Thyroid gland (tissue), 4 donors: ENCODE measurements around the gene PAF1. TPM values are rescaled to one million over a fixed set of nuclear protein-coding genes. Genes with fewer than 3 reads are reported as not detected.

Source experiments
- DNase-seq, 2 donors: peaks; one replicate each; pipeline ENCODE4 v3.0.0-alpha.2; 2019
- H3K27ac ChIP-seq, 3 donors: fragments of 200-600 bp; sonication (generic); 1 replicate in 2 of 3; 2 replicates in 1 of 3; pipeline ENCODE4 v1.5.1; 2016 to 2019; ENCODE audit warnings: mild to moderate bottlenecking in 1 of 3, moderate library complexity in 1 of 3
- H3K27me3 ChIP-seq: fragments of 200-600 bp; sonication (generic); one replicate; pipeline ENCODE4 v1.5.1; 2019
- H3K36me3 ChIP-seq, 2 donors: fragments of 200-600 bp; sonication (generic); one replicate each; pipeline ENCODE4 v1.5.1; 2016 to 2019
- H3K4me1 ChIP-seq, 2 donors: fragments of 200-600 bp; sonication (generic); one replicate each; pipeline ENCODE4 v1.5.1; 2017 to 2019
- H3K4me3 ChIP-seq, 3 donors: fragments of 200-600 bp; sonication (generic); replicated peaks in 1 of 3; 1 replicate in 2 of 3; 2 replicates in 1 of 3; pipeline ENCODE4 v1.5.1; 2016; ENCODE audit warnings: mild to moderate bottlenecking in 1 of 3
- H3K9me3 ChIP-seq: fragments of 200-600 bp; sonication (generic); one replicate; pipeline ENCODE4 v1.5.1; 2017
- POLR2A ChIP-seq, 2 donors: fragments of 450-650 bp; IDR thresholded peaks; one replicate each; pipeline ENCODE4 v1.6.1; 2017; ENCODE audit warnings: antibody characterized with exemption in 2 of 2, mild to moderate bottlenecking in 2 of 2, moderate library complexity in 1 of 2
- WGBS, 2 donors: methylation state at CpG; one replicate each; pipeline ENCODE4 v1.1.5; 2017; 5-methylcytosine and 5-hydroxymethylcytosine counted together
- intact Hi-C: fragments of 100-400 bp; cut with DNase I; formaldehyde crosslinking; loops from one replicate; pipeline ENCODE4 v1.15.1; 2023
- total RNA-seq, 4 donors: library from RNA; depleted of rRNA; stranded (reverse); fragments of >200 nt; gene quantifications; one replicate each; pipeline ENCODE4 v1.2.3, GENCODE V29; 2016
- TF ChIP-seq, protein P1 (sequence below), 6 experiments: fragments of 200-600 bp in 3 of 6; fragments of 450-650 bp in 3 of 6; sonication (generic) in 3 of 6; IDR thresholded peaks; one replicate each; pipeline ENCODE4 v1.5.1; 2016 to 2019; ENCODE audit warnings: antibody characterized with exemption in 6 of 6, mild to moderate bottlenecking in 2 of 6, inconsistent platforms in 1 of 6, moderate library complexity in 1 of 6

The PAF1 gene
- total RNA-seq, 4 donors from 2014 or later = 38.8 to 60.3 (median 50.8) TPM

DNA sequence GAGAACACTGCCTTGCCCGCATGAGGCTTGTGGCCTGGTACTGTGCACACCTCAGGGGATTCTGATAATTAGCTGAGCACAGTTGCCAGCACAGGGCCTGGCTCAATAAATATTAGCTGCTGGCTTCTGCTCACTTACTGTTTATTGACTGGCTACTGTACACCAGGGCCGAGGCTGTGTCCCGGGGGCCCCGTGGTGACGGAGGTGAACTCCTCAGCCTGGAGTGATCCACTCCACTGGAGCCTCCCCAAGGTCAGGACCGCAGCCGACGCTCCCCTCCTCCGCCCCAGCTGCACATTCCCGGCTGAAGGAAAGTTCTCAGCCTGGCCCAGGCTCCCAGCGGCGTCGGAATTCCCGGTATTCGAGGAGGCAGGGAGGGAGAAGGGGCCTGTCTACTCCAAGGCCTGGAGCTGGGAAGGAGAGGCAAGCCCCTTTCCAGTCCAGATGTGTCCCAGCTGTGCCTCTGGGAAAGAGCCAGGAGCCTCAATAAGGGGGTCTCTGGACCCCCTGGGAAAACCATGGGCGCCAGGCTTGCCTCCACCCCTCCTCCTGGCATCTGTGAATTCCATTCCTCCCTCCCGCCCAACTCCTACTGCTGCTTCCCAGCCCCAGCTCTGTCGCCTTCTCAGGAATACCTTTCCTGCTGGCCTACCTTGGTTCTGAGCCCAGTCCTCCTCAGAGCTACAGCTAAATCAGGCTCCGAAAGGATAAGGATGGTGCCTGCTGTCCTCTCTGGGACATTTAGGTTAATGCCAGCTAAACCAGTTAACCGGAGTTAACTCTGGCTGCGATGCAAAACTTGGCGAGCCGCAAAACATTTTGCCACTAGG, 37.6 kb upstream of the PAF1 start:
- Histone ChIP-seq H3K4me3 (no peak overlapping the region), H3K9me3 (no peaks in the 10 kb centered on the region), H3K27ac (peak overlapping the region in 2 of 3 donors; percentile 18 to 60), H3K4me1 (peaks cover 11 to 28% of the 10 kb centered on the region in 2 donors), H3K27me3 (no peaks in the 10 kb centered on the region), H3K36me3 (peaks cover 17 to 18% of the 10 kb centered on the region in 2 donors)
- intact Hi-C loops = no loop called here
- WGBS, 2 donors = 28 to 31% methylated on average over 17 to 20 of the region's 23 CpGs
- TF ChIP-seq POLR2A (IDR thresholded peaks at IDR 0.05) = no peak
- TF ChIP-seq, protein P1, sequence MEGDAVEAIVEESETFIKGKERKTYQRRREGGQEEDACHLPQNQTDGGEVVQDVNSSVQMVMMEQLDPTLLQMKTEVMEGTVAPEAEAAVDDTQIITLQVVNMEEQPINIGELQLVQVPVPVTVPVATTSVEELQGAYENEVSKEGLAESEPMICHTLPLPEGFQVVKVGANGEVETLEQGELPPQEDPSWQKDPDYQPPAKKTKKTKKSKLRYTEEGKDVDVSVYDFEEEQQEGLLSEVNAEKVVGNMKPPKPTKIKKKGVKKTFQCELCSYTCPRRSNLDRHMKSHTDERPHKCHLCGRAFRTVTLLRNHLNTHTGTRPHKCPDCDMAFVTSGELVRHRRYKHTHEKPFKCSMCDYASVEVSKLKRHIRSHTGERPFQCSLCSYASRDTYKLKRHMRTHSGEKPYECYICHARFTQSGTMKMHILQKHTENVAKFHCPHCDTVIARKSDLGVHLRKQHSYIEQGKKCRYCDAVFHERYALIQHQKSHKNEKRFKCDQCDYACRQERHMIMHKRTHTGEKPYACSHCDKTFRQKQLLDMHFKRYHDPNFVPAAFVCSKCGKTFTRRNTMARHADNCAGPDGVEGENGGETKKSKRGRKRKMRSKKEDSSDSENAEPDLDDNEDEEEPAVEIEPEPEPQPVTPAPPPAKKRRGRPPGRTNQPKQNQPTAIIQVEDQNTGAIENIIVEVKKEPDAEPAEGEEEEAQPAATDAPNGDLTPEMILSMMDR (IDR thresholded peaks at IDR 0.05) = no peak
- DNase-seq = peak; percentile 33 to 39

DNA sequence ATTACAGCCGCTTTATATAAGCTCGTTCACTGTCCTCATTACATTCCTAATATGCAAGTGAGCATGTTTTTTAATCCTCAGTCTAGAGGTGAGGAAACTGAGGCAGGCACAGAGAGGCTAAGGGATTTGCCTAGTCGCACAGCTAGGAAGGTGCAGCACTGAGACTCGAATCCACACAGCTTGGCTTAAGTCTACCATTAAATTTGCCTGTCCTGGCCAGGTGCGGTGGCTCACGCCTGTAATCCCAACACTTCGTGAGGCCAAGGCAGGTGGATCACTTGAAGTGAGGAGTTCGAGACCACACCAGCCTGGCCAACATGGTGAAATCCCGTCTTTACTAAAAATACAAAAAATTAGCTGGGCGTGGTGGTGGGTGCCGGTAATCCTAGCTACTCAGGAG, 36.8 kb upstream of the PAF1 start:
- H3K4me1 ChIP-seq = peaks cover 11 to 28% of the 10 kb centered on the region in 2 donors
- no peak overlapping the region for H3K27ac ChIP-seq
- no peaks in the 10 kb centered on the region for H3K27me3 ChIP-seq
- intact Hi-C loops = no loop called here
- WGBS, 2 donors = 94 to 98% methylated on average over 11 of the region's 11 CpGs
- no peak for TF ChIP-seq POLR2A (IDR thresholded peaks at IDR 0.05)
- TF ChIP-seq, protein P1 (IDR thresholded peaks at IDR 0.05) = no peak
- no peak overlapping the region for H3K4me3 ChIP-seq
- H3K36me3 ChIP-seq = peaks cover 9 to 11% of the 10 kb centered on the region in 2 donors
- H3K9me3 ChIP-seq = no peaks in the 10 kb centered on the region
- no peak for DNase-seq

DNA sequence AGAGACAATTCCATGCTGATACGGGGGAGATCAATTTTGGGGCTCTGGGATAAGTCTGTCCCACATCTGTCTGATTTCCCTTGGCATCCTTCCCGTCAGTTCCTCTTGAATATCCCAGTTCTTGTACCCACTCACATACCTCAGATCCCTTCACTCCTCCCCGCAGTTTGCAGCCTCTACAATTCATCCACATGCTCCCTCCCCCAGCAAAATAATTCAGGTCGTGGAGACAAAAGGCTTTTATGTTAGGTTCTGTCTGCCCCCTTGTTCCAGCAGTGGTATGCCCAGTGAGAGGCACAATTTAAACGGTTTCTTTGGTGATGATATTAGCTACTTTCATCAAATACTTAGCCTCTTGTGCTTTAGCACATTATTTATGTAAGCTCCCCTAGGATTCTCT, 35.3 kb upstream of the PAF1 start:
- Histone ChIP-seq H3K36me3 (peaks cover 0 to 5% of the 10 kb centered on the region in 2 donors), H3K4me1 (peaks cover 11 to 22% of the 10 kb centered on the region in 2 donors), H3K27ac (no peak overlapping the region), H3K4me3 (no peak overlapping the region), H3K27me3 (no peaks in the 10 kb centered on the region), H3K9me3 (no peaks in the 10 kb centered on the region)
- no peak for DNase-seq
- intact Hi-C loops = no loop called here
- 65 to 66% methylated on average over 5 of the region's 5 CpGs for WGBS, 2 donors
- TF ChIP-seq POLR2A (IDR thresholded peaks at IDR 0.05) = no peak
- TF ChIP-seq, protein P1 (IDR thresholded peaks at IDR 0.05) = no peak

DNA sequence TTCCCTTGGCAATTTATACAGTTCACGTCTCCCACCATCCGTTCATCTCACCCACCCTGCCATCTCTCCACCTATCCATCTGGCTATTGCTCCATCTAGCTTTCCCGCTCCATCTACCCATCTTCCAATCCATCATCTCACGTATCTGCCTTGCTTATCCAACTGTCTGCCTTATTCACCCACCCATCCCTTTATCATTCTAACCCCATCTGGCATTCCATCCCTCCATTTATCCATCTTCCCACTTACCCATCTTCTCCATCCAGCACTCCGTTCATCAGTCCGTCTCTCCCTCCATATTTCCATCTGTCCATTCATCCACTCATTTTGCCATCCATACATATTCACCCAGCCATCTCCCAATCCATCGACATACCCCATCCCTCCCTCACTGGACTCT, 34.8 kb upstream of the PAF1 start:
- Histone ChIP-seq H3K27ac (no peak overlapping the region), H3K4me3 (no peak overlapping the region), H3K4me1 (peaks cover 7 to 17% of the 10 kb centered on the region in 2 donors), H3K36me3 (peaks cover 0 to 5% of the 10 kb centered on the region in 2 donors), H3K27me3 (no peaks in the 10 kb centered on the region), H3K9me3 (no peaks in the 10 kb centered on the region)
- intact Hi-C loops = no loop called here
- TF ChIP-seq, protein P1 (IDR thresholded peaks at IDR 0.05) = no peak
- no peak for TF ChIP-seq POLR2A (IDR thresholded peaks at IDR 0.05)
- 89 to 93% methylated on average over 7 of the region's 7 CpGs for WGBS, 2 donors
- DNase-seq = no peak

DNA sequence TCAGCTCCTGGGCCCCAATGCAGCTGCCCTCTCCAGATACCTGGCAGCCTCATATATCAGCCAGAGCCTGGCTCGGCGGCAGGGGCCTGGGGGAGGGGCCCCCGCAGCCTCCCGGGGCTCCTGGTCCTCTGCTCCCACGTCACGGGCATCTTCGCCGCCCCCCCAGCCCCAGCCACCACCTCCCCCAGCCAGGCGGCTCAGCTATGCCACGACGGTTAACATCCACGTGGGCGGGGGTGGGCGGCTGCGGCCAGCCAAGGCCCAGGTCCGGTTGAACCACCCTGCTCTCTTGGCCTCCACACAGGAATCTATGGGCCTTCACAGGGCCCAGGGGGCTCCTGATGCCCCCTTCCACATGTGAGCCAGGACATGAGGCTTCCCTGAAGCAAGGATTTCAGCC, 34.0 kb upstream of the PAF1 start:
- Histone ChIP-seq H3K4me3 (no peak overlapping the region), H3K27ac (no peak overlapping the region), H3K27me3 (no peaks in the 10 kb centered on the region), H3K36me3 (peaks cover 2 to 5% of the 10 kb centered on the region in 2 donors), H3K4me1 (peaks cover 6 to 13% of the 10 kb centered on the region in 2 donors), H3K9me3 (no peaks in the 10 kb centered on the region)
- no peak for DNase-seq
- intact Hi-C loops = no loop called here
- no peak for TF ChIP-seq POLR2A (IDR thresholded peaks at IDR 0.05)
- TF ChIP-seq, protein P1 (IDR thresholded peaks at IDR 0.05) = no peak
- 80 to 95% methylated on average over 8 to 16 of the region's 16 CpGs for WGBS, 2 donors
